Measurements from ENCODE around the gene COL15A1. TPM values are rescaled to one million over a fixed set of nuclear protein-coding genes. Genes with fewer than 3 reads are reported as not detected.
A peak's percentile ranks its signal among the peaks of the same experiment; 100 is the strongest.

The COL15A1 gene
- total RNA-seq, 1 experiment from 2014 or later = 0.22 TPM

- ChIA-PET POLR2A (no interaction called here), CTCF (no interaction called here)
- TF ChIP-seq USF2 (CRISPR knock-in tag; IDR thresholded peaks at IDR 0.05) (no peak), GABPB1 (CRISPR knock-in tag; IDR thresholded peaks at IDR 0.05) (no peak), ZNF317 (CRISPR knock-in tag; IDR thresholded peaks at IDR 0.05; ENCODE audit: borderline replicate concordance, low read depth) (no peak)
- TF ChIP-seq, protein P1, sequence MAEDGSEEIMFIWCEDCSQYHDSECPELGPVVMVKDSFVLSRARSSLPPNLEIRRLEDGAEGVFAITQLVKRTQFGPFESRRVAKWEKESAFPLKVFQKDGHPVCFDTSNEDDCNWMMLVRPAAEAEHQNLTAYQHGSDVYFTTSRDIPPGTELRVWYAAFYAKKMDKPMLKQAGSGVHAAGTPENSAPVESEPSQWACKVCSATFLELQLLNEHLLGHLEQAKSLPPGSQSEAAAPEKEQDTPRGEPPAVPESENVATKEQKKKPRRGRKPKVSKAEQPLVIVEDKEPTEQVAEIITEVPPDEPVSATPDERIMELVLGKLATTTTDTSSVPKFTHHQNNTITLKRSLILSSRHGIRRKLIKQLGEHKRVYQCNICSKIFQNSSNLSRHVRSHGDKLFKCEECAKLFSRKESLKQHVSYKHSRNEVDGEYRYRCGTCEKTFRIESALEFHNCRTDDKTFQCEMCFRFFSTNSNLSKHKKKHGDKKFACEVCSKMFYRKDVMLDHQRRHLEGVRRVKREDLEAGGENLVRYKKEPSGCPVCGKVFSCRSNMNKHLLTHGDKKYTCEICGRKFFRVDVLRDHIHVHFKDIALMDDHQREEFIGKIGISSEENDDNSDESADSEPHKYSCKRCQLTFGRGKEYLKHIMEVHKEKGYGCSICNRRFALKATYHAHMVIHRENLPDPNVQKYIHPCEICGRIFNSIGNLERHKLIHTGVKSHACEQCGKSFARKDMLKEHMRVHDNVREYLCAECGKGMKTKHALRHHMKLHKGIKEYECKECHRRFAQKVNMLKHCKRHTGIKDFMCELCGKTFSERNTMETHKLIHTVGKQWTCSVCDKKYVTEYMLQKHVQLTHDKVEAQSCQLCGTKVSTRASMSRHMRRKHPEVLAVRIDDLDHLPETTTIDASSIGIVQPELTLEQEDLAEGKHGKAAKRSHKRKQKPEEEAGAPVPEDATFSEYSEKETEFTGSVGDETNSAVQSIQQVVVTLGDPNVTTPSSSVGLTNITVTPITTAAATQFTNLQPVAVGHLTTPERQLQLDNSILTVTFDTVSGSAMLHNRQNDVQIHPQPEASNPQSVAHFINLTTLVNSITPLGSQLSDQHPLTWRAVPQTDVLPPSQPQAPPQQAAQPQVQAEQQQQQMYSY (CRISPR knock-in tag; IDR thresholded peaks at IDR 0.05) = 0 out of 2 replicates have a peak, but pooled peaks have one; percentile 16
- H3K4me1 Mint-ChIP-seq = peaks cover under 1% of the 10 kb centered on the region
- H3K27ac Mint-ChIP-seq = no peak overlapping the region
- H3K4me3 Mint-ChIP-seq = no peak overlapping the region
- DNase-seq (ENCODE audit: low spot score) = no peak
- H3K36me3 Mint-ChIP-seq = no peaks in the 10 kb centered on the region
- H3K27me3 Mint-ChIP-seq (ENCODE audit: low read depth) = no peaks in the 10 kb centered on the region; the same call in 1 of the 2 replicates
- H3K9me3 Mint-ChIP-seq = no peaks in the 10 kb centered on the region
- ATAC-seq = peak; percentile 46; the same call in 1 of the 2 replicates
These were observed 39.7 kb upstream of the COL15A1 start for GRCh38 chr9:98903961-98904411.

GRCh38 chr9:98905015-98905414, 38.7 kb upstream of the COL15A1 start:
- H3K4me1 Mint-ChIP-seq = peaks cover 4% of the 10 kb centered on the region
- POLR2A ChIA-PET = no interaction called here
- CTCF ChIA-PET = interaction anchor here (1.0 to 1.5 kb wide), 3 partner anchors 12 to 93 kb away, joined by 3 to 5 read pairs (median 3); no protein-coding TSS in a partner anchor
- DNase-seq (ENCODE audit: low spot score) = no peak
- no peak overlapping the region for H3K27ac Mint-ChIP-seq
- no peak for ATAC-seq
- no peaks in the 10 kb centered on the region; the same call in 1 of the 2 replicates for H3K27me3 Mint-ChIP-seq (ENCODE audit: low read depth)
- no peaks in the 10 kb centered on the region for H3K36me3 Mint-ChIP-seq
- no peaks in the 10 kb centered on the region for H3K9me3 Mint-ChIP-seq
- no peak for TF ChIP-seq EMX1 (CRISPR knock-in tag; IDR thresholded peaks at IDR 0.05)
- no peak for TF ChIP-seq NR2C2 (CRISPR knock-in tag; IDR thresholded peaks at IDR 0.05)
- TF ChIP-seq NFYB (CRISPR knock-in tag; conservative IDR thresholded peaks at IDR 0.05; ENCODE audit: low read depth) = no peak
- TF ChIP-seq GABPB1 (CRISPR knock-in tag; IDR thresholded peaks at IDR 0.05) = no peak
- TF ChIP-seq ATF1 (CRISPR knock-in tag; IDR thresholded peaks at IDR 0.05) = no peak
- no peak for TF ChIP-seq FOXP4 (CRISPR knock-in tag; IDR thresholded peaks at IDR 0.05)
- no peak overlapping the region for H3K4me3 Mint-ChIP-seq

DNA sequence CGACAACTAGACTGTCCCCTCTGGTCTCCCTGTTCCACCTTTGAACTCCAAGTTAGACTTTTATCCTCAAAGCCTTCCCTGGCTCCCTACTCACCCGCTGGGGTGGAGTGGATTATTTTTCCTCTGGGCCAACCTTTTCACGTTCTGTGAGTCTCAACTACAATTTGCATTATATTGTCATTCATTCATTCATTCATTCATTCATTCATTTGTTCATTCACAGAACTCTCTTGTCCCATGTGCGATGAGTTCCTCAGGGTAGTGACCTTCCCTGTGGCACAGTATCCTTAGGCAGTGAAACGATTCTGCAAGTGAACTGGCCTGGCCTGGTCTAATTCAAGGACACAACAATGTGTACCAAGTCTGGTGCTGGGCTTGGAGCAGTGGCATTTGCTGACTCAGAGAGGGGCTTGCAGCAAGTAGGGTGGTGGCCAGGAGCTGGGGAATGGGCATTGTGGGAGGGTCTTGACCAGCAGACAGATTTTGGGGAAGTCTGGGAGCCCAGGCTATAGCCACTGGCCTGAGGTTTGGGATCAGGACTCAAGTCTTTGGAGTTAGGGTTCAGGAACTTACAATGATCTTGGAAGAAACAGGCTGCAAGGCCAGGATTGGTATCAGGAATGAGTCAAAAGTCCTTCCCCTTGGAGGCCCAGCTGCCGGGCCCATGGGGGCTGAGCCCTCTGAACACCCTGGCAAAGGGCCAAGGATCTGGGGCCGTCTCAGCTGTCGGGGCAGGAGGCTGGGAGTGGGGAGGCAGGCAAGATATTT, 37.2 kb upstream of the COL15A1 start:
- Mint-ChIP-seq H3K4me1 (peaks cover 4% of the 10 kb centered on the region), H3K27ac (no peak overlapping the region), H3K36me3 (no peaks in the 10 kb centered on the region), H3K27me3 (ENCODE audit: low read depth) (no peaks in the 10 kb centered on the region), H3K9me3 (no peaks in the 10 kb centered on the region), H3K4me3 (no peak overlapping the region)
- ATAC-seq (no peak), DNase-seq (ENCODE audit: low spot score) (no peak)
- POLR2A ChIA-PET = no interaction called here
- CTCF ChIA-PET = interaction anchor here (1.1 to 1.5 kb wide), 2 partner anchors 10 to 69 kb away, joined by 3 to 5 read pairs; no protein-coding TSS in a partner anchor
- TF ChIP-seq MLX (CRISPR knock-in tag; IDR thresholded peaks at IDR 0.05) (no peak), JAZF1 (CRISPR knock-in tag; IDR thresholded peaks at IDR 0.05) (no peak), ATF6 (CRISPR knock-in tag; IDR thresholded peaks at IDR 0.05) (no peak), MXD4 (CRISPR knock-in tag; IDR thresholded peaks at IDR 0.05; ENCODE audit: borderline replicate concordance) (no peak), GRHL2 (CRISPR knock-in tag; IDR thresholded peaks at IDR 0.05; ENCODE audit: insufficient replicate concordance, severe bottlenecking) (no peak), ZNF263 (CRISPR knock-in tag; IDR thresholded peaks at IDR 0.05; ENCODE audit: low read depth) (no peak), ZBTB21 (CRISPR knock-in tag; IDR thresholded peaks at IDR 0.05; ENCODE audit: borderline replicate concordance) (no peak), GTF2I (CRISPR knock-in tag; conservative IDR thresholded peaks at IDR 0.05) (no peak), MYBL2 (CRISPR knock-in tag; IDR thresholded peaks at IDR 0.05) (no peak)
- TF ChIP-seq, protein P2, sequence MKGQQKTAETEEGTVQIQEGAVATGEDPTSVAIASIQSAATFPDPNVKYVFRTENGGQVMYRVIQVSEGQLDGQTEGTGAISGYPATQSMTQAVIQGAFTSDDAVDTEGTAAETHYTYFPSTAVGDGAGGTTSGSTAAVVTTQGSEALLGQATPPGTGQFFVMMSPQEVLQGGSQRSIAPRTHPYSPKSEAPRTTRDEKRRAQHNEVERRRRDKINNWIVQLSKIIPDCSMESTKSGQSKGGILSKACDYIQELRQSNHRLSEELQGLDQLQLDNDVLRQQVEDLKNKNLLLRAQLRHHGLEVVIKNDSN (CRISPR knock-in tag; IDR thresholded peaks at IDR 0.05) = no peak

Measured in WTC11 (cell line).